Mucosa of stomach (tissue), 1 donor: Measurements from ENCODE around the gene MFRP.

ENCODE experiments used
- H3K27me3 ChIP-seq: one replicate; pipeline ENCODE4 v1.7.0; 2013; ENCODE audit warnings: mild to moderate bottlenecking, low read length; ENCODE audit not compliant: control insufficient read depth, insufficient read depth
- H3K36me3 ChIP-seq: one replicate; pipeline ENCODE4 v1.7.0; 2013; ENCODE audit warnings: low read length; ENCODE audit not compliant: control insufficient read depth, insufficient read depth
- H3K4me1 ChIP-seq: one replicate; pipeline ENCODE4 v1.7.0; 2013; ENCODE audit warnings: mild to moderate bottlenecking, low read length; ENCODE audit not compliant: control insufficient read depth, insufficient read depth
- H3K4me3 ChIP-seq: one replicate; pipeline ENCODE4 v1.7.0; 2013; ENCODE audit warnings: low read length
- H3K9ac ChIP-seq: one replicate; pipeline ENCODE4 v1.7.0; 2013; ENCODE audit warnings: mild to moderate bottlenecking, low read length, moderate library complexity
- H3K9me3 ChIP-seq: one replicate; pipeline ENCODE4 v1.7.0; 2013; ENCODE audit warnings: mild to moderate bottlenecking, low read length, moderate library complexity; ENCODE audit not compliant: control insufficient read depth
- donor health status: Pancreatic carcinoma.

MFRP gene

GRCh38 chr11:119371067-119371601 is 24.6 kb upstream of the MFRP start:
- H3K4me1 ChIP-seq: peaks cover 73% of the 10 kb centered on the region
- H3K9me3 ChIP-seq: no peaks in the 10 kb centered on the region
- no peak overlapping the region for H3K9ac ChIP-seq
- H3K4me3 ChIP-seq: no peak overlapping the region
- H3K36me3 ChIP-seq: no peaks in the 10 kb centered on the region
- H3K27me3 ChIP-seq: no peaks in the 10 kb centered on the region

- Histone ChIP-seq H3K4me3 (no peak overlapping the region), H3K9ac (no peak overlapping the region), H3K27me3 (no peaks in the 10 kb centered on the region), H3K36me3 (no peaks in the 10 kb centered on the region), H3K4me1 (peaks cover 68% of the 10 kb centered on the region), H3K9me3 (no peaks in the 10 kb centered on the region)
These were observed 24.1 kb upstream of the MFRP start for GRCh38 chr11:119370486-119371046.

- H3K9ac ChIP-seq: peak overlapping the region; percentile 9
- no peak overlapping the region for H3K4me3 ChIP-seq
- H3K27me3 ChIP-seq: peaks cover 7% of the 10 kb centered on the region
- H3K9me3 ChIP-seq: no peaks in the 10 kb centered on the region
- H3K4me1 ChIP-seq: peaks cover 65% of the 10 kb centered on the region
- no peaks in the 10 kb centered on the region for H3K36me3 ChIP-seq
These were observed 22.8 kb upstream of the MFRP start for GRCh38 chr11:119369132-119369925.

GRCh38 chr11:119368121-119369034 is 21.9 kb upstream of the MFRP start:
- Histone ChIP-seq H3K4me3 (no peak overlapping the region), H3K9me3 (no peaks in the 10 kb centered on the region), H3K27me3 (peaks cover 12% of the 10 kb centered on the region), H3K4me1 (peaks cover 67% of the 10 kb centered on the region), H3K36me3 (no peaks in the 10 kb centered on the region), H3K9ac (peak overlapping the region; percentile 9)

- Histone ChIP-seq H3K27me3 (peaks cover 16% of the 10 kb centered on the region), H3K36me3 (no peaks in the 10 kb centered on the region), H3K4me3 (no peak overlapping the region), H3K4me1 (peaks cover 67% of the 10 kb centered on the region), H3K9me3 (no peaks in the 10 kb centered on the region), H3K9ac (no peak overlapping the region)
These were observed 21.2 kb upstream of the MFRP start for GRCh38 chr11:119367661-119368120.

GRCh38 chr11:119366690-119367620 is 20.4 kb upstream of the MFRP start:
- Histone ChIP-seq H3K4me3 (no peak overlapping the region), H3K9ac (no peak overlapping the region), H3K4me1 (peaks cover 69% of the 10 kb centered on the region), H3K9me3 (no peaks in the 10 kb centered on the region), H3K36me3 (no peaks in the 10 kb centered on the region), H3K27me3 (peaks cover 16% of the 10 kb centered on the region)

- H3K9ac ChIP-seq: no peak overlapping the region
- no peaks in the 10 kb centered on the region for H3K9me3 ChIP-seq
- H3K4me1 ChIP-seq: peaks cover 64% of the 10 kb centered on the region
- no peak overlapping the region for H3K4me3 ChIP-seq
- H3K27me3 ChIP-seq: peaks cover 16% of the 10 kb centered on the region
- H3K36me3 ChIP-seq: no peaks in the 10 kb centered on the region
These were observed 18.6 kb upstream of the MFRP start for GRCh38 chr11:119365071-119365591.

- H3K9ac ChIP-seq: peak overlapping the region; percentile 42
- H3K4me1 ChIP-seq: peaks cover 53% of the 10 kb centered on the region
- no peaks in the 10 kb centered on the region for H3K36me3 ChIP-seq
- H3K27me3 ChIP-seq: peaks cover 16% of the 10 kb centered on the region
- no peaks in the 10 kb centered on the region for H3K9me3 ChIP-seq
- no peak overlapping the region for H3K4me3 ChIP-seq
These were observed 17.5 kb upstream of the MFRP start for GRCh38 chr11:119363851-119364590.

- Histone ChIP-seq H3K9me3 (no peaks in the 10 kb centered on the region), H3K4me1 (peaks cover 45% of the 10 kb centered on the region), H3K9ac (peak overlapping the region; percentile 42)
These were observed 16.8 kb upstream of the MFRP start for GRCh38 chr11:119363081-119363850.

GRCh38 chr11:119362741-119363080 is 16.2 kb upstream of the MFRP start:
- H3K9me3 ChIP-seq: no peaks in the 10 kb centered on the region
- no peak overlapping the region for H3K9ac ChIP-seq
- peaks cover 40% of the 10 kb centered on the region for H3K4me1 ChIP-seq
- peaks cover 16% of the 10 kb centered on the region for H3K27me3 ChIP-seq
- H3K36me3 ChIP-seq: no peaks in the 10 kb centered on the region
- no peak overlapping the region for H3K4me3 ChIP-seq

More at GRCh38 chr11:119363081-119363850, 16.8 kb upstream of the MFRP start:
- Histone ChIP-seq H3K36me3 (no peaks in the 10 kb centered on the region), H3K27me3 (peaks cover 16% of the 10 kb centered on the region), H3K4me3 (no peak overlapping the region)
